Activated CD8-positive, alpha-beta memory T cell treated with anti-CD3 and anti-CD28 coated beads for 36 hours (primary cell): ENCODE measurements around the gene DNASE1L3. TPM values are rescaled to one million over a fixed set of nuclear protein-coding genes. Genes with fewer than 3 reads are reported as not detected.

ENCODE experiments used
- CTCF ChIA-PET: fragments of 350-600 bp; sonication (Branson Sonifier 250); formaldehyde crosslinking; loops from one replicate; lab custom pipeline; 2021; ENCODE audit warnings: antibody characterized with exemption; lab: Charles Lee
- POLR2A ChIA-PET: fragments of 350-600 bp; sonication (Branson Sonifier 250); formaldehyde crosslinking; loops from one replicate; lab custom pipeline; 2021; ENCODE audit warnings: antibody characterized with exemption; lab: Charles Lee
- total RNA-seq, 2 experiments: library from RNA; stranded (reverse); gene quantifications; one replicate each; pipeline ENCODE4 v1.2.3, GENCODE V29; 2021

Gene DNASE1L3
- total RNA-seq, 2 experiments from 2014 or later, result not detected

GRCh38 chr3:58152225-58153015 is 58.4 kb downstream of the DNASE1L3 start:
- CTCF ChIA-PET, result no interaction called here

GRCh38 chr3:58151637-58152036 is 59.1 kb downstream of the DNASE1L3 start:
- POLR2A ChIA-PET, result no interaction called here
- CTCF ChIA-PET, result no interaction called here

More at GRCh38 chr3:58152225-58153015, 58.4 kb downstream of the DNASE1L3 start:
- POLR2A ChIA-PET, result no interaction called here

DNA sequence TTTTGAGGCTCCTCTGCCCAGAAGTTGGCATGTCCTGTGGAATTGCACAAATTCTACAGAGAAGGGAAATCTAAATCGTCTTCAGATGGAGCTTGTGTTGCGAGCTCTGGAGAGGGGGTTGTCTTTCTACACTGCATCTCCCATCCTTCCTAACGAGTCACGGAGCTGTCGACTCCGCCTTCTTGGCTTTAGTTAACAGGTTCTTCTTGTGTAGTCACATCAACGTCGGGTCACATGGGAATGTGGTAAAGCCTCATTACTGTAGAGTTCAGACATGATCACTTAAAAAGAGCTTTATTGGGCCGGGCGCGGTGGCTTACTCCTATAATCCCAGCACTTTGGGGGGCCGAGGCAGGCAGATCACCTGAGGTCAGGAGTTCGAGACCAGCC is 60.0 kb downstream of the DNASE1L3 start:
- POLR2A ChIA-PET, result no interaction called here
- CTCF ChIA-PET, result no interaction called here

- ChIA-PET CTCF (no interaction called here), POLR2A (no interaction called here)
Observed at GRCh38 chr3:58150130-58150809, 60.5 kb downstream of the DNASE1L3 start.

- POLR2A ChIA-PET, result no interaction called here
Observed at GRCh38 chr3:58148049-58148448, 62.7 kb downstream of the DNASE1L3 start.

GRCh38 chr3:58144478-58145325 is 66.1 kb downstream of the DNASE1L3 start:
- ChIA-PET CTCF (no interaction called here), POLR2A (no interaction called here)

More at GRCh38 chr3:58148049-58148448, 62.7 kb downstream of the DNASE1L3 start:
- CTCF ChIA-PET, result no interaction called here

DNA sequence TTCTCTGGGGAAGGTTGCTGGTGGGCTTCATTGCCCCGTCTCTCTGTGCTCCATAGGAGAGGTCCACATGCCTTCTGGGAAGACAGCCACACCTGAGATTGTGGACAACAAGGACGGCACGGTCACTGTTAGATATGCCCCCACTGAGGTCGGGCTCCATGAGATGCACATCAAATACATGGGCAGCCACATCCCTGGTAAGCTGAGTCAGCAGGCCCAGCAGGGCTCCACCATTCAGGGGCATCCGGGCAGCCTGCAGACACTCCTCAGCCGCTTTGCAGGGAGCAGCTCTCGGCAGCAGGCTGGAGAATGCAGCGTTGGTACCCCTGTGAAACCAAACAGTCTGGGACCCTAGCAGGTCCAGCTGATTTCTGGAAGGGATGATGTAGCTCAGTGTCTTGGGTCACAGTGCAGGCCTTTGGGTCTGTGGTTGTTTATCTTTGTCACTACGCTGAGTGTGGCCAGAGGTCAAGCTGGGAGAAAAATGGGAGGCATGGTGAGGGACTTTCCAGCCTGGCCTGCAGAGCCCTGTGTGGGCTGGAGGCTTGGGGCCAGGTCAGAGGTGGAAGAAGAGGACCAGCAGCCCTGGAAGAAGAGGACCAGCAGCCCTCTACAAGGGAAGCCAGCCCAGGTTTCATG is 67.2 kb downstream of the DNASE1L3 start:
- CTCF ChIA-PET, result no interaction called here

More for the DNA sequence above, 67.2 kb downstream of the DNASE1L3 start:
- POLR2A ChIA-PET, result no interaction called here

Other genes with a start within 250 kb of the DNASE1L3 start
- 10 to 100 TPM; 13.9 to 14.3 TPM for gene FLNB, start 202.6 kb downstream of the DNASE1L3 start, total RNA-seq
- 1 to 10 TPM; 7.6 to 8.6 TPM for gene ABHD6, start 26.8 kb upstream of the DNASE1L3 start, total RNA-seq
- 10 to 100 TPM; 24.9 to 26.7 TPM for gene RPP14, start 95.3 kb upstream of the DNASE1L3 start, total RNA-seq
- 10 to 100 TPM; 11.5 to 12.3 TPM for gene HTD2, start 95.5 kb upstream of the DNASE1L3 start, total RNA-seq
- 10 to 100 TPM; 31.7 to 32.0 TPM for gene PXK, start 121.9 kb upstream of the DNASE1L3 start, total RNA-seq
- 10 to 100 TPM; 58.8 to 62.1 TPM for gene PDHB, start 222.9 kb upstream of the DNASE1L3 start, total RNA-seq